Measurements from ENCODE around the gene TOM1L2.

Gene TOM1L2

DNA sequence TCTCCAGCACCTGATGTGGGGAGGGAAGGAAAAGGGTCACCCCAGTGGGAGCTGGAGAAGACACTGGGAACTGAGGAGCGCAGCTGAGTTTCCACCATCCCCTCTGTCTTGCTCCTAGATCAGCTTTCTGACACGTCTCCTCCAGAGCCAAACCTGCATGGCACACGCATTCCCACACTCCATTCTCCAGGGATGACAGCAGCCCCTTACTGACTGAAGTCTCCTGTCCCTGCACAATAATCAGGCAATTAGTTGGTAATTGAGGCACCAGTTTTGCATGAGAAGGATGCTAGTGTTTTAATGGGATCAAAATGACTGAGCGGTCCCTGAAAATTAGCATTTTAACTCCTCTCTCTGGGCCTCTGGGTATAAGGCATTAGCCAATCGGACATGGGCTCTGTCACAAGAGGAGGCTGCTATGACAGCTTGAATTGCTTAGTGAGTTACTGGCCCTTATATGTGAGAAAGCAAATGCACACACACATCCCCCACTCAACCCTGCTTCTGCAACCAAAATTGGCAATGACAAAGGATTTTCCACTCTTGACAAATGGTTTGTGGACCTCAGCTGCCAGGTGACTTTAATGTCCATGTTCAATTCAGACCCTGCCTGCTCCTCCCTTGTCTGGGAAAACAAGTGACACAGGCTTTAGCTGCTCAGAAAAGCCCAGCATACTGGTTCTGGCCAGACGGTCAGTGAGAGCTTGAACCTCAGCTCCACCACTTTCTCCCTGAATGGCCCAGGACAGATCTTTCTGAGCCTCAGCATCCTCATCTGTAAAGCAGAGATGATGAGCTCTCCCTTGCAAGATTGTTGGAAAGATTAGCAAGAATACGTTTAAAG is 78.2 kb downstream of the TOM1L2 start:
- no peak for DNase-seq

DNA sequence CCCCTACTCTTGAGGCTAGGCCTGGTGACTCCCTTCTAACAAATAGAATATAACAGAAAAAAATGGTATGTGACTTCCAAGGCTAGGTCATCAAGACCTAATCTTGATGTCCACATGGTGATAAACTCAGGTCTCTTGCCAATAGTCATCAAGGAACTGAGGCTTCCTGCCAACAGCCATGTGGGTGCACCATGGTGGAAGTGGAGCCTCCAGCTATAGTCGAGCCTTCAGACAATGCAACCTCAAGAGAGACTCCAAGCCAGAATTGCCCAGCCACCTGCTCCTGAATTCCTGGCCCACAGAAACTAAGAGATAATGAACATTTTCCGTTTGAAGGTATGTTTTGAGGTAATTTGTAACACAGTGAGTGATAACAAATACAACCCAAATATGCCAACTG is 79.5 kb downstream of the TOM1L2 start:
- no peak for DNase-seq

GRCh38 chr17:17892009-17892408 is 80.2 kb downstream of the TOM1L2 start:
- no peak for DNase-seq

DNA sequence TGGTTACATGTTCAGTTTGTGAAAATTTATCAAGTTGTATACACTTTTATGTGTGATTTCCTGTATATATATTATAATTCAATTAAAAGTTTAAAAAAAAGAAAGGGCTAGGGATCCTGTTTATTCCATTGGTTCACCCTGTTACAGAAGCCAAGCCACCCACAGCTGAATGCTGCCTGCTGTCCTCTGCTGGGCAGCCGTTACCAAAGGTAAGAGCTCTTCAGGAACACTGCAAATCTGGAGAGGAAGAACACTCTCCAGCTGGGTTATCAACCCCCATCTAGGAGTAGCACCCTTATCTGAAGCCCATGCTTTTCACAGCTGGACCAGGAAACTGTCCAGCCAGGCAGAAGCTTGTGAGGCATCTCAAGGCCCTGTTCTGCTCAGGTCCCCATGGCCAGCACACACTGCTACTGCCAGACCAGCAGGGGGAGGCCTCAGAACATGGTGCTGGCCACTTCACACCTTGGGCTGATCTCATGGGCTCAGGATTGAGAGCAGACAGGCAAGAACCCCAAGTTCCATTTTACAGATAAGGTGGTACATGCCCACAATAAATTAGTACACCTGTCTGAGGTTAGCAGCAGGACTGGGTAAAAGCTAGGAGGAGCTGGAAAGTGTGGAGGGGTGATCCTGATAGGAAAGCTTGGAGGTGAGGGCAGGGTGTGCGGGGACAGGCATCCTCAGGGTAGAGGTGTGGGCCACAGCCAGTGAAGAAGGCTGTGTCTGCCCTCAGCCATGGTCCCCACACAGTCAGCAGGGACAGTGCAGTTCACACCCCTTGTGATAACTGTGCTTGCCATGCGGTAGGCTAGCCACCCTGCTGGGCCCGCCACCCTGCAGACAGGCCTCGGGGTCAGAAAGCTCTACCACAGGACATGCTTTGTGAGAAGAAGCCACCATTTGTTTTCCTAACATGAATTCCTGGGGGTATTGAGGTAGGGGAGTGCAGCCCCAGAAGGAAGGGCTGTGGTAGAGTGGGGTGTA is 81.1 kb downstream of the TOM1L2 start:
- peak; percentile 16 for DNase-seq

DNA sequence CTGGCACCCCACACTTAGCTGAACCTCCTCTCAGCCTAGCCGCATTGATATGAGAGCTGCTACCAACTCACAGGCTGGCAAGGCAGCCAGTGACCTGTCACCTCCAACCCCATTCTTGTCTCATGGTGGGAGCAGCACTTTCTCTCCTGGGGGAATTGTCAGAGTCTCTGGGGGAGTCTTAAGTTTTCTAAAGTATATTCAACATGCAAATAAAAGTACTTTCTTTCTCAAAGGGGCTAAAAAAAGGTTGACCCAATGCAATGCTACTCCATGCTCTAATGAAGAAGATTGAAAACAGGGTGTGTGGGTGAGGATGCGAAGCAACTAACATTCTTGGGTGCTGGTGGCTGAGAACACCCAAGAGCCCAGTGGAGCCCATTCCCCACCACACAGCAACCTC is 82.3 kb downstream of the TOM1L2 start:
- DNase-seq: no peak

GRCh38 chr17:17888821-17889220 is 83.4 kb downstream of the TOM1L2 start:
- no peak for DNase-seq

DNA sequence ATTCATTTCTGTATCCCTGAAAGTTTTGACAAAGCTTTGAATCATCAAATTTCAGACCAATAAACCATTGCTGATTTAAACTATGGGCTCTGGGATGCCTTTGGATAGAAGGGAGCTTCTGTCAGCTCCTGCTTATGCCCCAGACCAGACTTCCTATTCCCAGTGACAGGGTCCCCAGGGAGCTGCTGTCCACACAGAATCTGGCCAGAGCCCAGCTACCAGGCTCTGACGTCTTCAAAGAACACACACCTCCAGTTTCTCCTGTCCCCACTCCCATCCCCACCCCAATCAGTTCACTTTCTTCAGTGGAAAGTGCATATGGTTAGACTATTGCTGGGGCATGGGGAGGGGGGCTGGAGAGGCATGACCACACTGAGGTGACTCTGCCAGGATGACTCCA is 83.8 kb downstream of the TOM1L2 start:
- no peak for DNase-seq

GRCh38 chr17:17887752-17888304 is 84.4 kb downstream of the TOM1L2 start:
- DNase-seq: no peak

- DNase-seq: no peak
Observed at GRCh38 chr17:17886726-17887125, 85.5 kb downstream of the TOM1L2 start.

DNA sequence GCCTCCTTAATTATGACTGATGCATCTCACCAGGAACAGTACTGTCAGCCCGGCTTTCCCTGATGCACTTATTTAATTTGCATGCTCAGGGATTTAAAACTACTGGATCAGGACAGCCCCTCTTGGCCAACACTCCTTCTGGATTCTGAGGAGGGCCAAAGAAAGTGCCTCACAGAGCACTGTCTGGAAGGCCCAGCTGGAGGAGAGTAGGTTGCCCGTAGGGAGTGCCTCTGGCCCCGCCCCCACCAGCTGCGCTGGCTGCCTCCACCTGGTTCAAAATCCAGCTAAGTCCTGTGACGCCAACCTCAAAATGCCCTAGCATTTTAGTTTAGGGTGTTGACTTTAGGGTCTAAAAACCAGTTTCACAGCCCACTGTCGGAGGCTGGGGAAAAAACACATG is 86.0 kb downstream of the TOM1L2 start:
- DNase-seq: no peak

- no peak for DNase-seq
Observed at GRCh38 chr17:17884391-17885357, 87.5 kb downstream of the TOM1L2 start.

- no peak for DNase-seq
Observed at GRCh38 chr17:17883801-17884200, 88.4 kb downstream of the TOM1L2 start.

- DNase-seq: no peak
Observed at GRCh38 chr17:17882082-17882581, 90.1 kb downstream of the TOM1L2 start.

DNA sequence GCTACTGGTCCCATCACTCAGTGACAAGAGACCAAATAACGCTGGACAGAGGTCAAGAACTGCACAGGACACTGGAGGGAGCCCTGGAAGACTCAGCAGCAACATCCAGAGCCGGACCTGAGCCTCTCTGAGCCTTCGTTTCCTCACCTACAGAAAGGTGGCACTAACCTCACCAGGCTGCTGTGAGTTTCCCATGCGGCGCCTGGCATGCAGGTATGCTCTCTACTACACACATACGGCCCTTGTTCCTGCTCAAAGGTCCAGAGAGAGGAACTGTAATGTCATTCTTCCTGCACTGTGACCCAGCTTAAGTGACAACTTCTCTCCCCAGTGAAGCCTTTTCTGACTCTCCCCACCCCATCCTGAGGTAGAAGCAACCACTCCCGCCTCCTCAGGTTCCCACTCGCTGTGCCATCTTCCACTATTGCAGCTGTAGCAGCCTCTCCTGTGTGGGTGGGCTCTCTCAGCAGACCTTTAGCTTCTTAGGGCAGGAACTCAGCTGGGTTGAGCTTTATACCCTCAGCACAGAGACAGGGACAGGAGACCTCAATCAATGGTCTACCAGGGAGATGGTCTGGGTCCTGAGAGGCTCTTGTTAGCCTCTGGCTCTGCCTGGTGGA is 91.5 kb downstream of the TOM1L2 start:
- DNase-seq: no peak

DNA sequence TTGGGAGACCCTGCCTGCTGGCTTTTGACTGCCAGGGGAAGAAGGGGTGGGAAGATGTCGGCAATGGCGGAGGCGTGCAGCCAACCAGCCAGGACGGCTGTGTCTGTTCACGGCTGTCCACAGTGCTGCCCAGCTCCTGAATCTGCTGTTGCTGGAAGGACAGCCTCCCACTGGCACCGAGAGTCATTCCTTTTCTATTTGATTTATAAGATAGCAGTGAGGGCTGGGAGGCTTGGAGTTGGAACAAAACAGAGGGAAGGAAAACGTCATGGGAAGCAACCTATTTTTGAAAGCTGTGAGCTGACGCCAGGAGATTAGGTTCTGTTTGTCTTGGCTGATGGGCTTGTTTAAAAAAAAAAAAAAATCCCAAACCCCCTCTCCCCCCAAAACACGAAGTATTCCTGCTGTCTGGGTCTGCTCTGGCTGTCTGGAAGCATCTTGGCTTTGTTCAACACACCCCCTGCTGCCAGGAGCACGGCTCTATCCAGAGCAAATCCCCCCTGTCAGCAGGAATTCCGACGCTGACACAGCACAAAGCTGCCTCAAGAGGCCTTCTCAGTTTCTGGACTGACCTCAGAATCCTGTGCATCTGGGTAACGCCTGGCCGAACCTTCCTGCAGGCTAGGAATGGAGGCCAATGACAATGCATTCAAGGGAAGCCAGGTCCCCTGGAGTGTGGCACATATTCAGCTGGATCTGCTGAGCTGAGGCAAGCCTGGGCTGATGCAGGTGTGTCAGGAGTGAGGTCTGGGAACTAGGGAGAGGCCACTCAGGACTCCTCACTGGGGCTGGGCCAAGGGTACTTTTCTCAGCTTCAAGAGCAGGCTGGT is 94.5 kb downstream of the TOM1L2 start:
- no peak for DNase-seq

DNA sequence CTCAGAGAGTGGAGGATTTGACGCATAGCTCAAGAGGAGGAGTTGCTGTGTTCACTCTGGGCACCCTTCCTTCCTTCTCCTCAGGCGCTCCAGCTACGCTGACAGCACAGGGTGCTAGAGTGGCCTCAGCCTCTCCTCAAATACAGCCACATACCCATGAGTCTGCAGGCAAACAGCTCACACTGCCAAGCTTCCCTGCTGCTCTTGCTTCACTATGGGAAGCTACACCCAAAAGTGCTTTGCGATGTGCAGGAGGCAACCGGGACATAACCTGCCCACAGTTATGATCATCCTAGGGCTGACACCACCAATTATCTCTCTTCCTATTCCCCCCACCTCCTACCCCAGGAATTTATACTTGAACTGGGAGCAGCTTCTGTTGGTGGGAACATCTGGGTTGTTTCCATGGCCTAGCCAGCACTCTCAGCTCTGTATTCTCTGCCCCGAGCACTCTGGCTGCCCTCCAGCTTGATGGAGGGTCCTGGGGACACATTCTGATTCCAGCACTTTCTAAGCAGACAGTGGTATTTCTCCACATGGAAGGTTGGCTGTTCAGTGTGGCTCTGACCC is 95.2 kb downstream of the TOM1L2 start:
- DNase-seq: no peak

DNA sequence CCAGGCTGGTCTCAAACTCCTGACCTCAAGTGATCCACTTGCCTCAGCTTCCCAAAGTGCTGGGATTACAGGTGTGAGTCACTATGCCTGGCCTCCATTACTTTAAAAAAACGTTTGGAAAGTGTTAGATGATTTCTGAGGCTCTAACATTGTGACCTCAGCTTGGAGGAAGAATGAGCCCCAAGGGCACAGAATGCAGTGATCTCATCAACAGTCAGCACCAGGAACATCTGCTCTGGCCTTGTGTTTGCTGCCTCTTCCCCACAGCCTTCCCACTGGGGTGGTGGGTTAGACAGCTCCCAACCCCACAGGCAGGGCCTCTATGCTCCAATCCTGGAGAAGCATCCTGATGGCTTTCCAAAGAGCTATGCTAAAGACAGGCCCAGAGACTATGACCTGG is 97.7 kb downstream of the TOM1L2 start:
- no peak for DNase-seq

- no peak for DNase-seq
Observed at GRCh38 chr17:17873450-17873991, 98.7 kb downstream of the TOM1L2 start.

DNA sequence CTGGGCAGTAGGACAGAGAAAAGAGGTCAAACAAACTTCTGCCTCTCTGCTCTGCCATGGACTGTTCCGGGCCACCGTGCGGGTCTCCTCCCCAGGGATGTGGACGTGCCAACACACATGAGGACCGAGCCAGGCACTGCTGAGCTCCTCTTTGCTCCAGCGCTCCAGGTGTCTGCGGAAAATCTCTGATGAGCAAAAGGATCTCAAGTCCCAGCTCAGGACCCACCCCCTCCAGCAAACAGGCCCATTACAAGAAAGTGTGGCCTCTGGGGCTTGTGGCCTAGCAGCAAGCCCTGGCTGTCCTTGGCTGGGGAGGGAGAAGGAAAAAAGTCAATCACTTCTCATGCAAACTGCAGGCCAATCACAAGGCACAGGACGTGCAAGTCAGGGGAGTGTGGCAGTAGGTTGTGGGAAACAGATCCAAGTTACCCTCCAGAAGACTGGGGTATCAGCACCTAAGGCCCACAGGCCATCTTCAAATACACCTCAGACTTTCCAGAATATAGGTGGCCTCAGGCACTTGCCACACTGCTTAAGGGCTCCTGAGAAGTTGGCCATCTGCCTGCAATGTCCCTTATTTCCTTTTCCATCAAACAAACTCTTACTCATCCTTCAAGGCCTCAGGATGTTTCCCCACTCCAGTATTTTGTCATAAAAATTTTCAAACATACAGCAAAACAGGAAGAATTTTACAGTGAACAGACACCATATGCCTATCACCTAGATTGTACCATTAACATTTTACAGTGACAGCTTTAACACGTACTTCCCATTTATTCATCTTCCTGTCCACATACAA is 99.5 kb downstream of the TOM1L2 start:
- no peak for DNase-seq

All from effector CD4-positive, alpha-beta T cell (primary cell).